HEK293T (cell line): ENCODE data around the gene SLC25A44.

Experiments used
- ARNT ChIP-seq: fragments of 450-650 bp; IDR thresholded peaks from 2 replicates; pipeline ENCODE4 v1.6.1; 2017; ENCODE audit warnings: mild to moderate bottlenecking
- BHLHE40 ChIP-seq: fragments of 450-650 bp; IDR thresholded peaks from 2 replicates; pipeline ENCODE4 v1.6.1; 2016; ENCODE audit warnings: mild to moderate bottlenecking, moderate library complexity, borderline replicate concordance
- FOXM1 ChIP-seq: fragments of 450-650 bp; IDR thresholded peaks from 2 replicates; pipeline ENCODE4 v1.6.1; 2017; ENCODE audit warnings: mild to moderate bottlenecking, borderline replicate concordance
- HDGF ChIP-seq: fragments of 450-650 bp; IDR thresholded peaks from 2 replicates; pipeline ENCODE4 v1.6.1; 2017; ENCODE audit warnings: antibody characterized with exemption, borderline replicate concordance
- LEF1 ChIP-seq: fragments of 450-650 bp; IDR thresholded peaks from 2 replicates; pipeline ENCODE4 v1.6.1; 2017; ENCODE audit warnings: mild to moderate bottlenecking, borderline replicate concordance
- SP1 ChIP-seq: fragments of 450-650 bp; IDR thresholded peaks from 2 replicates; pipeline ENCODE4 v1.6.1; 2017
- SUZ12 ChIP-seq: fragments of 450-650 bp; IDR thresholded peaks from 2 replicates; pipeline ENCODE4 v1.6.1; 2016; ENCODE audit warnings: mild to moderate bottlenecking
- TARDBP ChIP-seq: fragments of 450-650 bp; IDR thresholded peaks from 2 replicates; pipeline ENCODE4 v1.6.1; 2016

- TF ChIP-seq SP1 (no peak), FOXM1 (no peak), SUZ12 (no peak), ARNT (no peak), LEF1 (no peak), HDGF (no peak), BHLHE40 (no peak), TARDBP (no peak)
Observed at GRCh38 chr1:156229809-156230472, 36.0 kb downstream of the SLC25A44 start.
